GM12892 (cell line): Measurements from ENCODE around the gene S100A2.

Experiments used
- POLR2A ChIP-seq: IDR thresholded peaks from 2 replicates; pipeline ENCODE4 v1.6.1; 2011; ENCODE audit warnings: low read depth, low read length, control low read depth
- POLR2AphosphoS5 ChIP-seq: IDR thresholded peaks from 2 replicates; pipeline ENCODE4 v1.6.1; 2011; ENCODE audit warnings: low read depth, low read length, control low read depth
- TAF1 ChIP-seq: IDR thresholded peaks from 2 replicates; pipeline ENCODE4 v1.6.1; 2011; ENCODE audit warnings: low read depth, mild to moderate bottlenecking, control low read depth, low read length, borderline replicate concordance

DNA sequence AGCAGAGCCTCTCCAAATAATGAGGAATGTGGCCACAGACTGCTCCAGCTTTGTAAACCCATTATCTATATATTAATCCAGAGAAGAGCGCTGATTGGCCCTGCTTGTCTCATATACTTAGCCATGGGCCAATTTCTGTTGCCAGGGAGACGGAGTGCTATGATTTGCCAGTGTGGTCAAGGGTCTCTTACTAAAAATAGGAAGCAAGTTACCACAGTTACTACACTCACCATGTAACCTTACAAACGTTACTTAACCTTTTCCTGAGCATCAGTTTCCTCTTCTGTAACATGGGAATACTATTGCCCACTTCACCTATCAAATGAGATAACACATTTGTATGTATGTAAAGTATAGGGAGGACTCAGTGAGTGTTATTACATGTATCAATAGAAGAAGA is 7.7 kb upstream of the S100A2 start:
- TF ChIP-seq POLR2AphosphoS5 (no peak), TAF1 (no peak), POLR2A (no peak)
